Endothelial cell of hepatic sinusoid (primary cell): ENCODE data around the gene IER2.
"Not testable (repeated sequence)": the region's sequence is repeated elsewhere in the genome, so short reads cannot be mapped to it uniquely, and the experiment has no call there.

Experiments
- in situ Hi-C: cut with HindIII; loops from 2 replicates; pipeline ENCODE4 v1.10.0; 2017; ENCODE audit warnings: low sequenced_read_pairs

IER2 gene

DNA sequence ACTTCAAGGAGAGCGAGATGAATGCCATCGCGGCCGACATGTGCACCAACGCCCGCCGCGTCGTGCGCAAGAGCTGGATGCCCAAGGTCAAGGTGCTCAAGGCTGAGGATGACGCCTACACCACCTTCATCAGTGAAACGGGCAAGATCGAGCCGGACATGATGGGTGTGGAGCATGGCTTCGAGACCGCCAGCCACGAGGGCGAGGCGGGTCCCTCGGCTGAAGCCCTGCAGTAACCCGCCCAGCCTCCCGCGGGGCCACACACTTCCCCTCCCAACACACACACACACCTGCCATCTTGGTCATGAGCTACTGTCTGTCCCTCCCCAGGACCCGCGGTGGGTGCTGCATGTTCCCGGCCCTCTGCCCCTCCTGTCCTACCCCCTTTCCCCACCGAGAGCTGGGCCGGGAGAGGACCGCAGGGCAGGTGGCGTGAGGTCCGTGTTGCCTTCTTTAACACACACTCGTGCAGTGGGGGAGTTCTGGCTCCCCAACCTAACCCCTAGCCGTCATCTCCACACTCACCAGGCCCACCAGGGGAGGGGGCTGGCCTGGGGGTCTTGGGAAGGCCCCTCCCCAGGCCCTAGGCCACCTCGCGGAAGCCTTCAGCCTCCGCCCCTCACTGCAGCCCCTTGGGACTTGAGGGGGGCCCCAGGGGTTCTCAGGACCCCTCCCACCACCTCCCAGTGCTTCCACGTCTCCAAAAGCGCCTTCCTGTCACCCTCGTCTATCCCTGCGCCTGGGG lies 11.9 kb upstream of the IER2 start:
- in situ Hi-C loops, result no loop called here

DNA sequence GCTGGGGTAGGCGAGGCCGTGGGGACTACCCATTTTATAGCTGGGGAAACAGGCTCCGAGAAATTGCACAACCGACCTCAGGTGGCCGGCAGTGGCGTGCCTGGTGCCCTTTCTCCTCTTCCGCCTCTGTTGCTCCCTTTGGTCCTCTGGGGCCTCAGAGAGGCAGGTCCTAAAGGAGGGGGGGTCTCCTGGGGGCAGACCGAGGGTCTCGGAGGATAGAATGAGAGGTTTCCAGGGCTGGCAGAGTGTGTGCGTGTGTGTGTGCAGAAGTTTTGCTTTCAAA lies 11.4 kb upstream of the IER2 start:
- in situ Hi-C loops, result no loop called here

DNA sequence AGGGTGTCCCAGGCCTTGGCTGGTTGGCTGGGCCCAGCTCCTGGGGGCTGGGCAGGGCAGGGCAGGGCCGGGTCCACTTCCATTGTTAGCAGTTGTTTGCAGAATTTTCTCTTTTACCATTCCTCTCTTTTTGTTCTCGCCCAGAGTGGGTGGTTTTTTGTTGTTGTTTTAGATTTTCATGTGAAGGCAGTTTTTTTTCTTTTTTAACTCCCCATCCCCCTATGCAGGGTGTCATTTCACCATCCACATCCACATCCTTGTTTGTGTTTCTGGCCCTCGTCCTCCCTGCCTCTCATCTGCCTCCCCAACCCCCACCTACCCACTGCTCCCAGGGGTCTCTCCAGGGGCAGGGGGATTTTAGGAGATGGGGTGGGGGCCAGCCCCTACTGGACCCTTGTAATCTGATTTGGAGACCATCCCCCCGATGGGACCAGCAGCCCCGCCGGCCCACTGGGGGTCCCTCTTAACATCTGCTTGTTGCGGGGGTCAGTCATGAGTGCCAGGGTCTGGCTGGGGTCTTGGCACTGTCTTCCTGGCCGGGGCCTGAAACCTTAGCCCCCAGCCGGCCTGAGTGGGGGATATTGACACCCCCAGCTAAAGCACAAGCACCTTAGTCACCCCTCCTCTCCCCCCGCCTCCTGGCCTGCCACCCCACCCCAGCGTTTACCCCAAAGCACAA lies 10.4 kb upstream of the IER2 start:
- in situ Hi-C loops, result no loop called here

DNA sequence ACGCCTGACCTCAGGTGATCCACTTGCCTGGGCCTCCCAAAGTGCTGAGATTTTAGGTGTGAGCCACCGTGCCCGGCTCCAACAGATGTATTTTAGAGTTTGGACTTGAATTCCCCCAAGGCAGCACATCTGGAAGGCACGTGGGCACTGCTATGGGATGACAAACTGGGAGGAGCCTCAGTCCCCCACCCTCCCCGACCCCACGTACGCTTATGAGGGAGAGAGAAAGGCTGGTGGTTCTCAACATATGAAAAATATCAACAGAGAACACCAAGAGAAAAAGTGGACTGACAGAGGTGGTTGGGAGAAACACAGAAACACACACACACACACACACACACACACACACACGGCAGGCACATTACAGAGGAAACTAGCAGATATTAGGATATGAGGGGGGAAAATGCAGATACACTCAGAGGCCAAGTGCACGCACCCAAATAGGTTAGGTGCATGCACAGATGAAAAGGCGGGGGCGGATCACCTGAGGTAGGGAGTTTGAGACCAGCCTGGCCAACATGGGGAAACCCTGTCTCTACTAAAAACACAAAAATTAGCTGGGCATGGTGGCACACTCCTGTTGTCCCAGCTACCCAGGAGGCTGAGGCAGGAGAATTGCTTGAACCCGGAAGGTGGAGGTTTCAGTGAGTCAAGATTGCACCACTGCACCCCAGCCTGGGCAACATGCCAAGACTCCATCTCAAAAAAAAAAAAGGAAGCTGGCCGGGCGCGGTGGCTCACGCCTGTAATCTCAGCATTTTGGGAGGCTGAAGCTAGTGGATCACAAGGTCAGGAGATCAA lies 3.2 kb upstream of the IER2 start:
- in situ Hi-C loops, result no loop called here

DNA sequence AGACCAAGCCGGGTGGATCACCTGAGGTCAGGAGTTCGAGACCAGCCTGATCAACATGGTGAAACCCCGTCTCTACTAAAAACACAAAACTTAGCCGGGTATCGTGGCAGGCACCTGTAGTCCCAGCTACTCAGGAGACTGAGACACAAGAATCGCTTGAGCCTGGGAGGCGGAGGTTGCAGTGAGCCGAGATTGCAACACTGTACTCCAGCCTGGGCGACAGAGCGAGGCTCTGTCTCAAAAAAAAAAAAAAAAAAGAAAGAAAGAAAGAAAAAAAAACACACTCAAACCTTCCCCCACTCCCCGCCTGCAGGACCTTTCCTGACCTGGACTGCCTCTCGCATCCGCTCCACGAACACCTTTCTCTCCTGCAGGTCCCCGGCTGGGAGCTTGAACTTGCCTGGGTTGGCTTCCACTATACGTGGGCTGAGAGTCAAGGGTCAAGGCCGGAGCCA lies 1.0 kb upstream of the IER2 start:
- in situ Hi-C loops, result not testable (repeated sequence)

DNA sequence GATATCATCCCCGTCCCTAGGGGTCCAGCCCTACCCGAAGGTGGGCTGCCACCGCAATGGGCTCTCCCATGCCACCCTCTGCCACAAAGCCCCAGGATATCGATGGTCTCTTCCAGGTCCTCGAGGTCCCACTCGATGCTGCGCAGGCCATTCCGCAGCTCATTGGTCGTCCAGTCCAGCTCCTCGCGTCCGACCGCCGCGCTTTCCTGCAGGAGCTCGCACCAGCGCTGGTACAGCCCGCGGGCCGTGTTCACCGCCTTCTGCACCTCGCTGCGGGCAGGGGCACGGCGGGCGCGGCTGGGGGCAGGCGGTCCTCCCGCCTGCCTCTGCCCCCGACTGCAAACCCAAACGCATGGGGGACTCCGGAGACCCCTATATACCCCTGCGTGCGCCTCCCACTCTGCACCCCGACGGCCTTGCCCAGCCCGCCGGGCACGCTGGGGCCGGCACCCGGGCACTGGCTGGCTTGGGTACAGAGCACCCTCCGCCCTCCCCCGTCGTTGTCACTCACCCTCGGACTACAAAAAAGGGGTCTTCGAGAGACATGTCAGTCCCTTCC lies 504 bp upstream of the IER2 start:
- in situ Hi-C loops, result loop anchor here (5.0 kb wide), 1 partner anchor 87 kb away; no protein-coding TSS in a partner anchor

DNA sequence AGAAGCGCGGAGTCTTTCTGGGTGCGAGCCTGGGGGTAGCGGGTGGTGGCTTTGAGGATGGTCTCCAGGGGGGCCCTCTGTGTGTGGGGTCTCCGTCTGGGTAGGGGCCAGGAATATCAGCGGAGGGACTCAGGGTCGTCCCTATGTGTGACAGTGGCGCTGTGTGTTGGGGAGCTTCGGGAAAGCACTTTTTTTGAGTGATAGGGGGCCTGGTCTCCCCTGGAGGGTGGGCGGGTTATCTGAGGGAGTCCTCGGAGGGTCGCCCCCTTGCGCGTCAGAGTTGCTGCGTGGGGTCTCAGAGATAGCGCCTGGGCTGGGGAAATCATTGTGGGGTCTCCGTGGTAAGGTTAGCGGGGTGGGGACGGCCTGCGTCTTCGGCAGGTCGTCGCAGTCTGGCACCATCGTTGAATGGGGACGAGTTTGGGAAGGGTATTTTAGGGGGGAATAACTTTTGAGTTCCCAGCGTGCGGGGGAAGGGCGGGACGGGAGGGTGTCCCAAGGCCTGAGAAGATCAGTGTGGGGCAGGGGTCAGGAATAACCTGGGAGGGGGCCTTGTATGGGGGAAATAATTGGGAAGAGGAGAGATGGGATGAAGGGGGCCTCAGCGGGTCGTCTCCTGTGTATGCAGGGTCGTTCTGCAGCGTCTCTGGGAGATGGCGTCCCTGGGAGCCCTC lies 857 bp downstream of the IER2 start:
- in situ Hi-C loops, result loop anchor here (5.0 kb wide), 1 partner anchor 89 kb away; no protein-coding TSS in a partner anchor

DNA sequence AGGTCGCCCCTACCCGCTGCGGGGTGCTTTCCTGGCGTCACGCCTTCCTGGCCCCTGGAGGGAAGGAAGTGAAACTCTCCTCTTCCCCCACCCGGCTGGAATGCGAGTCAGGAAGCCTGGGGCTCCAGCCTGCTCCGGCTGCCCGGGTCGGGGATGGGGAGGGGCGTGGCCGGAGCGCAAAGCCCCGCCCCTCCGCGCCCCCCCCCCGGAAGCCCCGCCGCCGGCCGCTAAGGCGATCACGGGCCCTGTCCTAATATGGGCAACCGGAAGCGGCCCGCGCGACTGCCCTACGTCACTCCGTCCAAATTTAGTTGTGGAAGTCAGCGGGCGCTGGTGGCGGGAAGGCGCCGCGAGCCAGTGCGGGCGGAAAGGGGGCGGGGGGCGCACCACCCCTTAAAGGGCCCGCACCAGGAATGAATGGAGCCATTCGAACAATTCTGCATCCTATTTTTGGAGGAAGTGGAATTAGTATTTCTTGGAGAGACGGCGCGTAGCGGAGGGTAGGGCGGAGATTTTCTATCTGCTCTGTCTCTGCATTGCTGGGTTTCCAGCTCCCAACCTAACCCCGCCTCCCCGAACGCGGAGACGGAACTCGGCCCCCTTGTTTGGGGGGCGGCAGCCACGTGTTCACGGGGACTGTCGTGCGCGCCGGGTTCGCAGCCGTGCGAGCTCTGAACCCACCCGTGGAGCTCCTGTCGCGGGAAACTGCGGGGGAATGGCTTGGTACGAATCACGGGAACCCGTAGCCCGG lies 1.6 kb downstream of the IER2 start:
- in situ Hi-C loops, result loop anchor here (5.0 kb wide), 1 partner anchor 89 kb away; no protein-coding TSS in a partner anchor

DNA sequence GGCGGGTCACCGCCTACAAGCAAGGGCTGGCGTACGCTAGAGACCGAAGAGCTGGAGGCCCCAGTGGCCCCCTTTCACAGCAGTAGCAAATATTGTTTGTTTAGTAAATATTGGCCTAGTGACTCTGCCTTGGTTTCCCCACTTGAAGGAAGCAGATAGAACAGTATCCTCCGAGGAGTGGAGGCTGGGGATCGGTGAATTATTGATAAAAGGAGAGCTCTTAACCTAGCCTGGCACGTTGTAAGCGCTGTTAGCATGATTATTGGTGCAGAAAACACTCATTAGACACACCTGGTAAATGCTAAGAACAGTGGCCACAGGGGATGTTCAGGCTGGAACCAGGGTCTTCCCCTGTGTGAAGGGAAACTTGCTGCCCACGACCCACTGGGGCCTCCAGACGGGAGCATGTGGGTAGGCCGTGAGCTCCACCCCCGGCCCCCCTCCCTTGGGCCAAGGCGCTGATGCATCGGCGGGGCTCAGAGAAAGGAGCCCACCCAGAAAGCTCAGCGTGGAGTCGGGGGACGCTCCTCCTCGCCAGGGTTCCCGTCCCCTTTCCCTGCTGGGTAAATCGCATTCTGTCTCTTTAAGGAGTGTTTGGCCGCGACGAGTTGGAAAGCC lies 2.3 kb downstream of the IER2 start:
- in situ Hi-C loops, result loop anchor here (5.0 kb wide), 1 partner anchor 90 kb away; no protein-coding TSS in a partner anchor

DNA sequence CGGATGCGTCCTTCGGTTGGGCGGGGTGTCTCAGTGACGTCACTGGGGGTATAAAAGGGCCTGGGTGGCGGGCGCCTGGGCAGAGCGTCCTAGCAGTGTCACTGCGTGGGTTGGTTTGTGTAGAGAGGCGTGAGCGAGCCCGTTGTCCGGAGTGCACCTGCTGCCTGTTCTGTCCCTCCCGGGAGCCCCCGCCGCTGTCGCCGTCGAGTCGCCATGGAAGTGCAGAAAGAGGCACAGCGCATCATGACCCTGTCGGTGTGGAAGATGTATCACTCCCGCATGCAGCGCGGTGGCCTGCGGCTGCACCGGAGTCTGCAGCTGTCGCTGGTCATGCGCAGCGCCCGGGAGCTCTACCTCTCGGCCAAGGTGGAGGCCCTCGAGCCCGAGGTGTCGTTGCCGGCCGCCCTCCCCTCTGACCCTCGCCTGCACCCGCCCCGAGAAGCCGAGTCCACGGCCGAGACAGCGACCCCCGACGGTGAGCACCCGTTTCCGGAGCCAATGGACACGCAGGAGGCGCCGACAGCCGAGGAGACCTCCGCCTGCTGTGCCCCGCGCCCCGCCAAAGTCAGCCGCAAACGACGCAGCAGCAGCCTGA lies 2.9 kb downstream of the IER2 start:
- in situ Hi-C loops, result loop anchor here (5.0 kb wide), 1 partner anchor 91 kb away; no protein-coding TSS in a partner anchor

DNA sequence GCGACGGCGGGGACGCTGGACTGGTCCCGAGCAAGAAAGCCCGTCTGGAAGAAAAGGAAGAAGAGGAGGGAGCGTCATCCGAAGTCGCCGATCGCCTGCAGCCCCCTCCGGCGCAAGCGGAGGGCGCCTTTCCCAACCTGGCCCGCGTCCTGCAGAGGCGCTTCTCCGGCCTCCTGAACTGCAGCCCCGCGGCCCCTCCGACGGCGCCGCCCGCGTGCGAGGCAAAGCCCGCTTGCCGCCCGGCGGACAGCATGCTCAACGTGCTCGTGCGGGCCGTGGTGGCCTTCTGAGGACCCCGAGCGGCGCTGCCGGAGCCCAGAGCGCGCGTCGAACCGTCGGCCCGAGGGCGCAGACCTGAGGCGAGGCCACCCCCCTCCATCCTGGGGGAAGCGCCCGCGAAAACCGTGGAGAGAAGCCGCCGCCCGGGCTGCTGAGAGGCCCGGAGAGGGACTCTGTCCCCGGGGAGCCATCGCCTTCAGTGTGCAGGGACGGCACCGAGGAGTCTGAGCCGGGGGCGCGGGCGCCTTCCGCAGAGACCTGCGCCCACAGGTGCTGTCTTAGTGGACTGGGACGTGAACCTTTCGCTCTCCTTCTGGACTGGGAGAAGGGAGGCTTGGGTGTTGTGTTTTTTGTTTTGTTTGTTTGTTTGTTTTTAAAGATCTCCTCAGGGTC lies 3.5 kb downstream of the IER2 start:
- in situ Hi-C loops, result loop anchor here (5.0 kb wide), 1 partner anchor 91 kb away; no protein-coding TSS in a partner anchor

DNA sequence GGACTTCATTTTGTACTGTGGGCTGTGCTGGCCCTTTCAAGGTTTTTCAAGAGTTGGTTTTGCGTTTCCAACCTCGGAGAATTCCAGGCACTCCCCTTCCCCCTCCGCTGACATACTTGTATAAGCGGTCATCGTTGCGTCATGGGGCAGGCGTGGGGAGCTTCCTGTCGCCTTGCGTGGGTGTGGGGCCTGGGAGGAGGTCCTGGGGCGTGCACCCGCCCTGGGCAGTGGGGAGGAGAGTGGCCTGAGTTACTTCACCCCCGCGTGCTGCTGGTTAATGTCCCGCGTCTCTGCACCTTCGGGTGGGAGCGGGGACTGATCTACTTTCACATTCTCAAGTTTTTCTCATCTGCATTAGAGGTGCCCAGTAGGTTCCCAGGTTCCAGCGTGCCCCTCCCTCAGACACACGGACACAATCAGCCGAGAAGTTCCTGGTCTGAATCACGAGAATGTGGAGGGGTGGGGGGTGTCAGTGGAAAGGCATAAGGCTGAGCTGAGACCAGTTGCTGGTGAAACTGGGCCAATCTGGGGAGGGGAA lies 4.1 kb downstream of the IER2 start:
- in situ Hi-C loops, result loop anchor here (5.0 kb wide), 1 partner anchor 92 kb away; no protein-coding TSS in a partner anchor

DNA sequence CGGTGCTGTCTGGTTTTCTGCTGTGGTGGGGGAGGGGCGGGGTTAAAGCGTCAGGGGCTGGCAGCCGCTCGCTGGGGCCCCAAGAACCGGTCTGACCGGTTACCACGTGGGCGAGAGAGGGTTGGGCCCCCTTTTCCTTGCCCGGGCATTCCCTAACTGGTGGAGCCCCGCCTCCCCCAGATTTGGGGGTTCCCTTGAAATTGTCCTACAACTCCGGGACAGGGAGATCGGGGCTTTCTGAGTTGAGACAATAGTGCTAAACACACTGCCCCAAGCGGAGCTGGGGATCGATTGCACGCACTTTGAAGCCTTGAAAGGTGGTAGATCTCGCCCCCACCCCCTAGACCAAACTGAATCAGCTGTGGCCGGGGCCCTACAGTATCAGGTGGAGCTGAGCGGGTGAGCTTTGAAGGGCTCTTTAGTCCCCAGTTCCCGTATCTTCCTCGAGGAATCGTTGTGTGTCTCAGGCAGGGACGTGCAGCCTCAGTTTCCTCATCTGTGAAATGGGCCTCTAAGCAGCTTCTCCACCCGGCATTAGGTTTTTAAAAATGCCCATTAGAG lies 4.8 kb downstream of the IER2 start:
- in situ Hi-C loops, result loop anchor here (5.0 kb wide), 1 partner anchor 93 kb away; no protein-coding TSS in a partner anchor

DNA sequence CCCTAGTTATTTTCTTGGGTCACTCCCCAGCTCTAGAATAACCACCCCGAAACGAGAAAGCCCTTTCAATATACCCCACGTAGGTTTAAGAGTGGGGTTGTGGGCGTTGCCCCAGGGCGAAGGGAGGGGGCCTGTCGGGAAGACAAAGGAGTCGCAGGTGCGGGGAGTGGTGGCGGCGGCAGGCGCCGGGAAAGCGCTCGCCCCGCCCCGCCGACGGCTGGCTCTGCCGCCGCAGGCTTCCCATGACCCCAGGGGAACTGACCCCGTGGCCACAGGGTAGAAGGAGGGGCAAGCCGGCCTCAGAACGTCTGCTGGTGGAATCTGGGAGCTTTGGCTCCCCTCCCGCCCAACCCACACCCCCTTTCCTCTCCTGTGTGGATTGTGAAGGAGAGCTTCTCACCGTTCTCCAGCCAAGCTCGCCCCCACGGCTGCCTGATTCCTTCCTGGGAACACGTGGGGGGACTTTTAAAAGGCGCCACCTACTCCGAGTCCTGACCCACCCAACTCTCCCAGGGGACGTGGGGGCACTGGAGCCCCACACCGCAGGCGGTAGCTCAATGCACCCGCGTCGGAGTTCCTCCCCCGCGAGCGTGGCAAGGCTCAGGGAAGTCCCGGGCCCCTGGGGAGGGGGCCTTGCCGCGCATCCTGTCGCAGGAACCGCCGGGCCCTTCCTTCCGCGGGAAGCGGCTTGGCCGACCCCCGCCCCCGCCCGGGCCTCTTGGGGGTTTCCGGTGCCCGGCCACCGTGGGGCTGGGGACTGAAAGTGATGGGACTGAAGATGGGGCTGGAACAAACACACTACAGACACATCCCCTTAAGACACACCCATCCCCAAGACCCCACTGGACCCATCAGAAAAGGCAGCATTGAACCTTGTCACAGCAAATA lies 5.5 kb downstream of the IER2 start:
- in situ Hi-C loops, result no loop called here

DNA sequence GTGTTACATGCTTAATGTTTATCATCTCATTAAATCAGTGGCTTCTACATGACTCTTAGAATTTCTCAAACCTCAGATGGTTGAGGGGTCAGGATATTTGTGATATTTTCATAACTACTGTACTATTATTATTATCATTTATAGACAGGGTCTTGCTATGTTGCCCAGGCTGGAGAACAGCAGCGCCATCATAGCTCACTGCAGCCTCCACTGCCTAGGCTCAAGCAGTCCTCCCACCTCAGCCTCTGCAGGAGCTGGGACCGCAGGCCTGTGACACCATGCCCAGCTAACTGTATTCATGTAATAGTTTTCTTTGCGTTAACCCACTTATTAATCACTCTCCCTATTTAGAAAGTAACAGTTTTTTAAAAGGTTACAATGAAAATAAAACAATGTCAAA lies 9.5 kb downstream of the IER2 start:
- in situ Hi-C loops, result no loop called here

DNA sequence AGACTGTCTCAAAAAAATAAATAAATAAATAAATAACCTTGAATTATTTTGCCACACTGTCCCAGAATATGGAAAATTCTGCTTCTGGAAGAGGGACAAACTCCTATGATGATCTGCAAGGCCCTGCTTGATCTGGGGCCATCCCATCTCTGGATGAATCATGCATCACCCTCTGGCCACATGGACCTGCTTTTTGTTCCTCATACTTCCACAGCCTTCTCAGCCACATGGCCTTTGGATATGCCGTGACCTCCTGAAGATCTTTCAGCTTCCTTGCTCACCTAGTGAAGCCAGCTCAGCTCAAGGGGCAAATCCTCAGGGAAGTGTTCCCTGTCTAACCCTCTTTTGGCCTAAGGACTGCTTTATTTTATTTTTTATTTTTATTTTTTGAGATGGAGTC lies 10.3 kb downstream of the IER2 start:
- in situ Hi-C loops, result no loop called here
